Ishikawa (cell line): ENCODE data around the gene SELENOV.

Source experiments
- CEBPB ChIP-seq: IDR thresholded peaks from 2 replicates; pipeline ENCODE4 v1.6.1; 2012
- EGR1 ChIP-seq: IDR thresholded peaks from 2 replicates; pipeline ENCODE4 v1.6.1; 2012
- EP300 ChIP-seq: IDR thresholded peaks from 2 replicates; pipeline ENCODE4 v1.6.1; 2012; ENCODE audit warnings: borderline replicate concordance
- FOXM1 ChIP-seq: IDR thresholded peaks from 2 replicates; pipeline ENCODE4 v1.6.1; 2012; ENCODE audit warnings: low read depth, borderline replicate concordance
- NFIC ChIP-seq: IDR thresholded peaks from 2 replicates; pipeline ENCODE4 v1.6.1; 2012
- RAD21 ChIP-seq: IDR thresholded peaks from 2 replicates; pipeline ENCODE4 v1.6.1; 2012; ENCODE audit warnings: low read depth
- TAF1 ChIP-seq: IDR thresholded peaks from 2 replicates; pipeline ENCODE4 v1.6.1; 2012; ENCODE audit warnings: low read depth, mild to moderate bottlenecking
- TCF12 ChIP-seq: IDR thresholded peaks from 2 replicates; pipeline ENCODE4 v1.6.1; 2012; ENCODE audit warnings: low read depth
- YY1 ChIP-seq: IDR thresholded peaks from 2 replicates; pipeline ENCODE4 v1.6.1; 2012; ENCODE audit warnings: low read depth
- TF ChIP-seq, protein P1 (sequence below): IDR thresholded peaks from 2 replicates; pipeline ENCODE4 v1.6.1; 2012; ENCODE audit warnings: low read depth, mild to moderate bottlenecking
- TF ChIP-seq, protein P2 (sequence below): IDR thresholded peaks from 2 replicates; pipeline ENCODE4 v1.6.1; 2012

GRCh38 chr19:39499932-39500331 is 15.0 kb upstream of the SELENOV start:
- TF ChIP-seq EP300 (no peak), TCF12 (no peak), YY1 (no peak), EGR1 (no peak), CEBPB (no peak), TAF1 (no peak), RAD21 (no peak), NFIC (no peak), FOXM1 (no peak)
- TF ChIP-seq, protein P1, sequence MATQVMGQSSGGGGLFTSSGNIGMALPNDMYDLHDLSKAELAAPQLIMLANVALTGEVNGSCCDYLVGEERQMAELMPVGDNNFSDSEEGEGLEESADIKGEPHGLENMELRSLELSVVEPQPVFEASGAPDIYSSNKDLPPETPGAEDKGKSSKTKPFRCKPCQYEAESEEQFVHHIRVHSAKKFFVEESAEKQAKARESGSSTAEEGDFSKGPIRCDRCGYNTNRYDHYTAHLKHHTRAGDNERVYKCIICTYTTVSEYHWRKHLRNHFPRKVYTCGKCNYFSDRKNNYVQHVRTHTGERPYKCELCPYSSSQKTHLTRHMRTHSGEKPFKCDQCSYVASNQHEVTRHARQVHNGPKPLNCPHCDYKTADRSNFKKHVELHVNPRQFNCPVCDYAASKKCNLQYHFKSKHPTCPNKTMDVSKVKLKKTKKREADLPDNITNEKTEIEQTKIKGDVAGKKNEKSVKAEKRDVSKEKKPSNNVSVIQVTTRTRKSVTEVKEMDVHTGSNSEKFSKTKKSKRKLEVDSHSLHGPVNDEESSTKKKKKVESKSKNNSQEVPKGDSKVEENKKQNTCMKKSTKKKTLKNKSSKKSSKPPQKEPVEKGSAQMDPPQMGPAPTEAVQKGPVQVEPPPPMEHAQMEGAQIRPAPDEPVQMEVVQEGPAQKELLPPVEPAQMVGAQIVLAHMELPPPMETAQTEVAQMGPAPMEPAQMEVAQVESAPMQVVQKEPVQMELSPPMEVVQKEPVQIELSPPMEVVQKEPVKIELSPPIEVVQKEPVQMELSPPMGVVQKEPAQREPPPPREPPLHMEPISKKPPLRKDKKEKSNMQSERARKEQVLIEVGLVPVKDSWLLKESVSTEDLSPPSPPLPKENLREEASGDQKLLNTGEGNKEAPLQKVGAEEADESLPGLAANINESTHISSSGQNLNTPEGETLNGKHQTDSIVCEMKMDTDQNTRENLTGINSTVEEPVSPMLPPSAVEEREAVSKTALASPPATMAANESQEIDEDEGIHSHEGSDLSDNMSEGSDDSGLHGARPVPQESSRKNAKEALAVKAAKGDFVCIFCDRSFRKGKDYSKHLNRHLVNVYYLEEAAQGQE = no peak
- TF ChIP-seq, protein P2, sequence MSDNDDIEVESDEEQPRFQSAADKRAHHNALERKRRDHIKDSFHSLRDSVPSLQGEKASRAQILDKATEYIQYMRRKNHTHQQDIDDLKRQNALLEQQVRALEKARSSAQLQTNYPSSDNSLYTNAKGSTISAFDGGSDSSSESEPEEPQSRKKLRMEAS = no peak
